C4-2B (cell line): ENCODE data around the gene MET.
"Not testable (repeated sequence)": the region's sequence is repeated elsewhere in the genome, so short reads cannot be mapped to it uniquely, and the experiment has no call there.

Experiments
- H3K27ac ChIP-seq: fragments of 450-650 bp; 2 replicates; pipeline ENCODE4 v1.5.1; 2017
- ZFX ChIP-seq: fragments of 450-650 bp; IDR thresholded peaks from 2 replicates; pipeline ENCODE4 v1.6.1; 2017
- TF ChIP-seq, protein P1 (sequence below): fragments of 450-650 bp; conservative IDR thresholded peaks from 2 replicates; pipeline ENCODE4 v1.5.1; 2017; ENCODE audit warnings: mild to moderate bottlenecking

The MET gene

DNA sequence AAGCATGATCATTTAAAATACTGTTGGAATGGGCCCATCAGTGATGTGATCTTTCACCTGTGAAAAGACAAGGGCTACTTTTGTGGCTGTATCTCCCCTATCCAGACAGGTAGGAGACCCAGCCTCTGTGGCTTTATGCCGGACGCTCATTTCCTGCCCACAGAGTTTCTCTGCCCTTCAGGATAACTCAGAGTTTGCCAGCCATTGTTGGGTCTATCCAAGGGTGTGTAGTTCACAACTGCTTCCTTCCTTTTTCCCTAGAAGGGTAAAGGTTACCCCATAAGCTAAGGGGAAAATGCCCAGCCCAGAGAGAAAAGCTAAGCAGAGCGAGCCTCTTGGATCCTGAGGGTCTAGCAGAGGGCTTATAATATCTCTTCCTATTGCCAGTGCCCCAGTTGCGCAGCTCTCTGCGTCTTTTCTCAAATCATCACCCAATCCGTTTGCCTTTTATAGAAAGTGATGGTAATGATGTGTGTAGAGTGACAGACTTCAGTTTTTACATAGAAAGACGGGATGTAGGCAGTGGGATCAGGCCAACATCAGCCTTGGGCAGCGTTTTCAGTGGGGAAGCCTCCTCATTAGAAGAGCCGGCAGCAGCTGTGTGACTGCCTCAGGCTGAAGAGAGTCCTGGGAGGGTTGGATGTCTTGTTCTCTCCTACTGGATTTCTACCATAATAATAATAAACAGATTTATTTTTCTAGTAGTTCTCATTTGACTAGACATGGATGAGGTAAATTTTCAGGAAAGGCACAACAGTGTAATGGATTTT lies 80.5 kb downstream of the MET start:
- TF ChIP-seq, protein P1, sequence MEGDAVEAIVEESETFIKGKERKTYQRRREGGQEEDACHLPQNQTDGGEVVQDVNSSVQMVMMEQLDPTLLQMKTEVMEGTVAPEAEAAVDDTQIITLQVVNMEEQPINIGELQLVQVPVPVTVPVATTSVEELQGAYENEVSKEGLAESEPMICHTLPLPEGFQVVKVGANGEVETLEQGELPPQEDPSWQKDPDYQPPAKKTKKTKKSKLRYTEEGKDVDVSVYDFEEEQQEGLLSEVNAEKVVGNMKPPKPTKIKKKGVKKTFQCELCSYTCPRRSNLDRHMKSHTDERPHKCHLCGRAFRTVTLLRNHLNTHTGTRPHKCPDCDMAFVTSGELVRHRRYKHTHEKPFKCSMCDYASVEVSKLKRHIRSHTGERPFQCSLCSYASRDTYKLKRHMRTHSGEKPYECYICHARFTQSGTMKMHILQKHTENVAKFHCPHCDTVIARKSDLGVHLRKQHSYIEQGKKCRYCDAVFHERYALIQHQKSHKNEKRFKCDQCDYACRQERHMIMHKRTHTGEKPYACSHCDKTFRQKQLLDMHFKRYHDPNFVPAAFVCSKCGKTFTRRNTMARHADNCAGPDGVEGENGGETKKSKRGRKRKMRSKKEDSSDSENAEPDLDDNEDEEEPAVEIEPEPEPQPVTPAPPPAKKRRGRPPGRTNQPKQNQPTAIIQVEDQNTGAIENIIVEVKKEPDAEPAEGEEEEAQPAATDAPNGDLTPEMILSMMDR: no peak
- no peak for TF ChIP-seq ZFX
- H3K27ac ChIP-seq: no peak overlapping the region

DNA sequence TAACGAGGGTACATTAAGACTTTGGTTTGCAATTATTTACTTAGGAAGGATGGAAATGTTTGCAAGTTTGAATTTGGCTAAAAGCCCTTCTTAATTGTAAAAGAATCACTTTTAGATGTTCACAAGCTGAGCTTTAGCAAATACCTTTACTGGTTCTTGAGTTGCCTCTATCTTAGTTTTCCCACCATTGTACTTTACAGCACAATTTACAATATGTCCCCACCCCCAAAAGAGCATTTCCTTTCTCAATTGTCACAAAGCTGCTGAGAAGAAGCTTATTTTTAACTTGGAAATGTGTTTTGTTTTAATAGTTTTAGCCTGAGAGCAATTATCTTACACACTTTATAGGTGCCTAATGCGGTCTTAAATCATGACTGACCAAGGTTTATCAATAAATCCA lies 81.1 kb downstream of the MET start:
- no peak for TF ChIP-seq ZFX
- TF ChIP-seq, protein P1: no peak
- H3K27ac ChIP-seq: no peak overlapping the region

DNA sequence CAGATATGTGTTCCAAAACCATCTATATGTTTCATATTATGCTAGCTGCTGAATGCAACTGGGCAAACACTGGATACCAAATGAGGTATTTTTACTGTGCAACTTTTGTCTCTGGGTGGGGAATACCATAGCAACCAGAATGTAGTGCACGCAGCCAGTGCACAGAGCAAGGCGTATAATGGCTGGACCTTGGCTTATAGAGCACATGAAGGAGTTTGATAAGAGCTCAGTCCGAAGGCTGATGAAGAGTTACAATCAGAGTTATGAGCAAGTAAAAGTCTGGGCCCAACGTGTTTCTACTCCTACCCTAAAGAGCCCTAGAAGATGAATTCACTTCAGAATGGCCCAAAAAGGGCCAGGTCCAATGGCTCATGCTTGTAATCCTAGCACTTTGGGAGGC lies 82.2 kb downstream of the MET start:
- H3K27ac ChIP-seq: no peak overlapping the region

DNA sequence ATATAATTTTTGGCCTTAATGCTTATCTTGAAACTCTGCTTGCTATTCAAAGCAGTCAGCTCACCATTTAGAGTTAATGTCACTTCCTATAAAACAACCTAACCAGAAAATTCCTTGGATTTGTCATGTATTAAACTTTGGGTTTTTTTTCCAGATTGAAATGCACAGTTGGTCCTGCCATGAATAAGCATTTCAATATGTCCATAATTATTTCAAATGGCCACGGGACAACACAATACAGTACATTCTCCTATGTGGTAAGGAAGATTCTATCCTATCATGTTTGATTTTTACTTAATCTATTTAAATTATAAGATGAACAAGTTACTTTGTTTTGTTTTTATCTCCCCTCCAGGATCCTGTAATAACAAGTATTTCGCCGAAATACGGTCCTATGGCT lies 85.3 kb downstream of the MET start:
- TF ChIP-seq, protein P1: no peak
- no peak for TF ChIP-seq ZFX
- no peak overlapping the region for H3K27ac ChIP-seq

More for the DNA sequence above, 82.2 kb downstream of the MET start:
- no peak for TF ChIP-seq ZFX
- TF ChIP-seq, protein P1: no peak

DNA sequence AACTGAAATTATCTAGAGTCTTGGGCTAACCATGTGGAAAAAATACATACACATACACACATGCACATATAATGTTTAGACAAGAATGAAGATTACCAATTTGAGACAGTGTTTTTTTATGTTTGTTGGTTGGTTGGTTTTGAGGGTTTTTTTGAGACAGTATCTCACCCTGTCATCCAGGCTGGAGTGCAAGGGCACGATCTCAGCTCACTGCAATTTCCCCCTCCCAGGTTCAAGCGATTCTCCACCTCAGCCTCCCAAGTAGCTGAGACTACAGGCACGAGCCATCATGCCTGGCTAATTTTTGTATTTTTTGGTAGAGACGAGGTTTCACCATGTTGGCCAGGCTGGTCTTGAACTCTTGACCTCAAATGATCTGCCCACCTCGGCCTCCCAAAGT lies 87.6 kb downstream of the MET start:
- H3K27ac ChIP-seq: not testable (repeated sequence)

DNA sequence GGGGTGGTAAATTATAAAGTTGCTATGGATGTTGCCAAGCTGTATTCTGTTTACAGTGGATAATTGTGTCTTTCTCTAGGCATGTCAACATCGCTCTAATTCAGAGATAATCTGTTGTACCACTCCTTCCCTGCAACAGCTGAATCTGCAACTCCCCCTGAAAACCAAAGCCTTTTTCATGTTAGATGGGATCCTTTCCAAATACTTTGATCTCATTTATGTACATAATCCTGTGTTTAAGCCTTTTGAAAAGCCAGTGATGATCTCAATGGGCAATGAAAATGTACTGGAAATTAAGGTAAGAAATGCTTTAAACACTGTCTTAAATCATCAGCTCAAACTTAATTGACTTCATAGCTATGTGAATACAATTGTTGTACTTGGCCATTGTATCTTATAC lies 91.0 kb downstream of the MET start:
- no peak overlapping the region for H3K27ac ChIP-seq
- TF ChIP-seq ZFX: no peak
- TF ChIP-seq, protein P1: no peak

DNA sequence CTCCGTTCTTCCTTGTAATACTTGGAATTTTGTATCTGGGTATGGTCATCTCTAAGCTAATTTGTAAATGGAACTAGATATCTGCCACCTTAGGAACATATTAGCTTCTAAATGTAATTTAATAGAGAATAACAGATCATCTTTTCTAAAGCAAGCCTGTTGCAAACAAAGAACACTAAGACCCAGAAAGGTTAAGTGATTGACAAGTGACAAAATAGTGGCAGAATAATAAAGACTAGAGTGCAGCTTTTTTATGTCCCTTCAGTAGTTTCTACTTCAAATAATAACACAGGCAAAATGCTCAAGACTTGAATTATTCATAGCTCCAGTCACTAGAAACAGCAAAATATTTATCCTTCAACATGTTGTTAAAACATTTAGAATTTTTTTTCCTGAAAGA lies 91.7 kb downstream of the MET start:
- TF ChIP-seq, protein P1: no peak
- TF ChIP-seq ZFX: no peak
- no peak overlapping the region for H3K27ac ChIP-seq

DNA sequence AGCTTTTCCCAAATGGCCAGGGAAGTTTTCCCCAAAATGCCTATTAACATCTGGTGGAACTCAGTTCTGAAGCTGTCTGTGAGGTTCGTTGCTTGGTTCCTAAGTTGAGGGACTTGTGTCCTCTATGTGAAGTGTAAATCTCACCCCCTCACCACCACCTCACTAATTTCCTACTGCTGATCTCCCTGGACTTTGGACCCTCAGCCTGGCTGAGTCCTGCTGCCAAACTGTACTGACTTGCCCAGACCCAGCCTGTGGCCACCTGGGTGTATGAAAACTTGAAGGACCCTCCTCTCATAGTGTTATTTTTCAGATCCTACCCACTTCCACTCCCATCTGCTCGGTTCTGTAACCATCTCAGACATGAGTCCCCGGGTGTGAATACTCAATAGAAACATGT lies 94.9 kb downstream of the MET start:
- TF ChIP-seq, protein P1: no peak
- no peak for TF ChIP-seq ZFX
- H3K27ac ChIP-seq: no peak overlapping the region
